Activated T-cell treated with anti-CD3 and anti-CD28 coated beads for 24 hours (primary cell): Measurements from ENCODE around the gene LKAAEAR1.

Experiments
- DNase-seq: peaks from one replicate; pipeline ENCODE4 v3.0.0-alpha.2; 2020; ENCODE audit warnings: low read depth

LKAAEAR1 gene

DNA sequence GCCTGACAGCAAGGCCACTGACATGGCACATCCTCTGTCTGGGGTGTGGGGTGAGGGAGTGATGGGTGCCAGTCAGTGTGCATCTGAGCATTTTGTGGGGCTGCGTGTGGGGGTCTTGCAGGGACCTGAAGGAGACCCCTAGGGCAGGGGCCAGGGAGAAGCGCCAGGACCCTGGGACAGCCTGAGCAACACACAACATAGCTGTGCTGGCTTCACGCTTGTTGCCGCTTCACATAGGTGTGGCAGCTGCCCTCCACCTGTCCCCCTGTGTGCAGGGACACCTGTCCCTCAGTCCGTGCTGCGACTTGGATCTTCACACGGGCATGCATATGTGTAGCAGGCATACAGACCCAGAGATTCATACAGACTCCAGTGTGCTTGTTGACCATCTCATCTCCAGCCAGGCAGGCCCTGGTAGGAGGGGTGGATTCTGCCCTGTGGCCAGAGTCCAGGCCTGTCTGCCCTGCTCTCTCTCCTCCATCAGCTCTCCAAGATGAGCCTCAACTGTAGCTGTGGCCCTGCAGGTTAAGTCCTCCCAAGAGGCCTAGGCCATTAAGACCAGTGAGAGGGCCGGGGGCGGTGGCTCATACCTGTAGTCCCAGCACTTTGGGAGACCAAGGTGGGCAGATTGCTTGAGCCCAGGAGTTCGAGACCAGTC lies 26.3 kb upstream of the LKAAEAR1 start:
- no peak for DNase-seq

DNA sequence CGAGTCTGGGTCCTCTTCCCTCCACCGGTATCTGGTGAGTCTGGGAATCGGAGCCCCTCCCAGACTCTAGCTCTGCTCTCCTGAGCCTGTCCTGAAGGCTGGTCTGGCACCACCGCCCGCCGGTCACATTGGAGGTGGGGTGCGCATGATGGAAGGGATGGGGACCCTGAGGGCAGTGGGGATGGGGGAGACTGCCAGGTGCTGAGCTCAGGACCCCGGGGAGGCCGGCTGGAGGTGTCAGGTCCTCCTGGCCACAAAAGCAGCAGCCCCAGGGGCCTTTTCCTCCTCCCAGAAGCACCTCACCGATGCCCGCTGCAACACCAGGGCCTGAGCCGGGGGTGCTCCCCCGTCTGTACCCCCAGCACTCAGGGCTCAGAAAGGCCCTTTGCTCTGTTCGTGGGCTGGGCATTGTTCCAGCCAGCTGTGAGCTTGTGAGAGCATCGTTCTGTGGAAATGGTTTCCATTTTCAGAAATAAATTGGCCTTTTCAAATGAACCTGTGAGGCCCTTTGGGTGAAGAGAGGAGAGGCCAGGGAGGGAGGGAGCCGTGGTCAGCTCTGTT lies 25.7 kb upstream of the LKAAEAR1 start:
- no peak for DNase-seq

GRCh38 chr20:64108731-64109681 lies 24.8 kb upstream of the LKAAEAR1 start:
- no peak for DNase-seq

GRCh38 chr20:64107736-64108457 lies 23.7 kb upstream of the LKAAEAR1 start:
- no peak for DNase-seq

DNA sequence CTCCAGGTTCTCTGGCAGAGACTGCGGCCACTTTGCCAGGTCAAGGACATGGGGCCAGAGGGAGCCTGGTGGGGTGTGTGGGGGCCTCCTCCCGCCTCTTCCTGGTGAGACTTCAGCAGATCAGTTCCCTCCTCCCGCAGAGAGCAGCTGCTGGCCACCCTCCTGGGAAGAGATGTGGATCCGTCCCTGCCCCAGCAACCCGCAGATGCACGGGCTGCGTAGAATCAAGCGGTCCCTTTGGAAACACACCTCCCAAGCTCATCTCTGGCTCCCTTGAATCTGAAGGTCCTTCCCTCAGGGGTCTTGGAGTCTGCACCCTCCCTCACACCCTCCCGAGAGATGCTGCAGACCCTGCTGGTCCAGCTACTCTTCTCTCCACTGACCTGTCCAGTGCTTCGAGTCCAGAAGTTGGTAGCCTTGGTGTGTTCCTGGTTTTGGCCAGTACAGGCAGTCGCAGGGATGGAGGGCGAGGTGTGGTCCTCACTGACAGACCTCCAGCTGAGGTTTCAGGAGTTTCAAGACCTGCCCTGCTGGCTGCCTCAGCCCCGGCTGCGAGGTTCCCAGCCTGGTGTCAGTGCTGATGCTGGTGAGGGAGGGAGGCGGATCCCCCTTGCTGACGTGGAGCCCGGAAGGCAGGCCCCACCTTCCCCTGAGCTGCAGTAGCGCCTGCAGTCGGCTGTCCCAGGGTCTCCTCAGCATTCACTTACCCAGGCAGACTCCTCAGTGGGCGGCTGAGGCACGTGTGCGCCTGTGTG lies 23.0 kb upstream of the LKAAEAR1 start, which contains the start of gene NPBWR2:
TSS of gene NPBWR2 (minus strand) at position 585 of the 755 bp plus-strand sequence. CDS start 734 bp downstream, outside the sequence.
- DNase-seq = no peak

- DNase-seq = no peak
Observed at GRCh38 chr20:64106435-64106961, 22.3 kb upstream of the LKAAEAR1 start.

DNA sequence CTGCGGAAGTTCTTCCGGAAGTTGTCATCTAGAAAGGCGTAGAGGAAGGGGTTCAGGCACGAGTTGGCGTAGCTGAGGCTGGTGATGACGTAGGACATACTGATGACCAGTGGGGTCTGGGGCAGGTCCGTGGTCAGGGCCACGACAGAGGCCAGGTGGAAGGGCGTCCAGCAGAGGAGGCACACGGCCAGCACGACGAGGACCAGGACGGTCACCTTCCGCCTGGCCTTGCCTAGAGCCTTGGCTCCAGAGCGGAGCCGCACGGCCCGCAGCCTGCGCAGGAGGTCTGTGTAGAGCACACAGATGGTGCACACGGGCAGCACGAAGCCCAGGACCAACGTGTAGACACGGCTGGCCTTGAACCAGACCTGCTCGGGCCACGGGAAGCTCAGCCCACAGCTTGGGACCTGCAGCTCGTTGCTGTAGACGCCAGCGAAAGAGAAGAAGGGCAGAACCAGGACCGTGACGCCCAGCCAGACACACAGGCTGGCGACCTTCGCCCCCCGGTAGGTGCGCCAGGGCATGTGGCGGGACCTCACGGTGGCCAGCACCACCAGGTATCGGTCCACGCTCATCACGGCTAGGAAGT lies 21.7 kb upstream of the LKAAEAR1 start:
- no peak for DNase-seq

GRCh38 chr20:64104667-64105451 lies 20.7 kb upstream of the LKAAEAR1 start:
- DNase-seq = no peak

GRCh38 chr20:64103871-64104666 lies 19.9 kb upstream of the LKAAEAR1 start:
- no peak for DNase-seq

GRCh38 chr20:64102647-64103354 lies 18.6 kb upstream of the LKAAEAR1 start:
- DNase-seq = no peak

GRCh38 chr20:64101731-64102621 lies 17.8 kb upstream of the LKAAEAR1 start:
- DNase-seq = peak; percentile 43

DNA sequence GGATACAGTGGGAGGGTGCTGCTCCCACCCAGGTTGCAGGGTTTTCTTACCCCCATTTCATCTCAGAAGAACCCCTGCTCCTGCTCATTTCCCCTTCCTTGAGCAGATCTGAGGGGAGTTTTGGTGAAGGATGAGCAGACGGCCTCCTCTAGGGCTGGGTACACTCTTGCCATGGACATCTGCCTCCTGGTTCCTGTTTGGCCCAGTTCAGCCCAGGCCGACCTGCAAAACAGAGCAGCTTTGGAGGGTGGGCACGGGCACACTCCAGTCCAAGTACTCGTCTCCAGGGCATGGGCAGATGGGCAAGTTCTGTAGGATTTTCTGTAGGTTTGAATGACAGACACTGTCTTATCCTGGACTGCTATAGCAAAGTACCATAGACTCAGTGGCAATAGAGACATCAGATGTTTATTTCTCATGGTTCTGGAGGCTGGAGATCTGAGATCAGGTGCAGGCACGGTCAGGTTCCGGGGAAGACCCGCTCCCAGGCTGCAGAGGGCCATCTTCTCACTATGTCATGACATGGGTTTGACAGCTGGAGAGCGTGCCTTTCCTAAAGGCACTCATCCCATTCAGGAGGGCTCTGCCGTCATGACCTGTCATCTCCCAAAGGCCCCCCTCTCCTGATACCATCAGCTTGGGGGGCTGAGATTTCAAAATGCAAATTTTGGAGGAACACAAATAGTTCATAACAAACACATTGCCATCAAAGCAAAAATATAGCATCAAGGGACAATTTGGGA lies 16.9 kb upstream of the LKAAEAR1 start:
- no peak for DNase-seq

DNA sequence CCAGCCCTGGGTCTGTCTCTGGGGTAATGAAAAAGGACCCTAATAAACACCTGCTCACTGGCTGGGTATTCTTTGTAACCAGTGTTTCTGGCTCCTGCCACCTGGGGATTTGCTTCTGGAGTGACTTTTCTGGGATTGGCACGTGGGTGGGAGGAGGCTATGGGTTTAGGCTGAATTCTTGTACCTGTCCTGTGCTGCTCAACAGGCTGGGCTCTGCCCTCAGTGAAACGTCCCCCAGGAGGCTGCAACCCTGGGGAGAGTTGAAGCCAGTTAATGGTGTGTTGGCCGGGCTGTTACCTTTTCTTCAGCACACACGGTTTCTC lies 16.3 kb upstream of the LKAAEAR1 start:
- no peak for DNase-seq

DNA sequence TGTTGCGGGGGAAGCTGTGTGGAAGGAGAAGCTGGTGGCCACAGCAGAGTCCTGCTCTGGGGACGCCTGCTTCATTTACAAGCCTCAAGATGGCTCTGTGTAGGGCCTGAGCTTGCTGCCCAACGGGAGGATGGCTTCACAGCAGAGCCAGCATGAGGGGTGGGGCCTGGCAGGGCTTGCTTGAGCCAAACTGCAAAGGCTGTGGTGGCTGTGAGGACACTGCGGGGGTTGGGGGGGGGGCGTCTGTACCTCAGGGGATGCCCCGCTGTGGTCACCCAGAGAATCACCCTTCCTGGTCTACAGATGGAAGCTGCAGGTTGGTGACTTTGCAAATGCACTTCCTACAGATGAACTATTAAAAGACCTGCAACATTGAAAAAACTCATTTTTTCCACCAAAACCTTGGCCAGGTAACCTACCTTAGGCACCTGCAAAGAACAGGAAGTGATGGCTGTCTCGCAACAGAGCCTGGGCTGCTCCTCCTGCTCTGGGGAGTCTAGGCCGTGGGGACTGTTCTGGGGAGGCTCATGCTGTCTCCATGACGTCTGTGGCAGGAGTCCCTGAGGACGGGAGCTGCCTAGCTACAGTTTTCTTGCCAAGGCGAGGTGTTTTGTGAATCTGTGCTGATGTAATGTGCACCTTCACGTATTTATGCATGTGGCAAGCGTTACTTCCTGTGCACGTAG lies 15.8 kb upstream of the LKAAEAR1 start:
- no peak for DNase-seq

DNA sequence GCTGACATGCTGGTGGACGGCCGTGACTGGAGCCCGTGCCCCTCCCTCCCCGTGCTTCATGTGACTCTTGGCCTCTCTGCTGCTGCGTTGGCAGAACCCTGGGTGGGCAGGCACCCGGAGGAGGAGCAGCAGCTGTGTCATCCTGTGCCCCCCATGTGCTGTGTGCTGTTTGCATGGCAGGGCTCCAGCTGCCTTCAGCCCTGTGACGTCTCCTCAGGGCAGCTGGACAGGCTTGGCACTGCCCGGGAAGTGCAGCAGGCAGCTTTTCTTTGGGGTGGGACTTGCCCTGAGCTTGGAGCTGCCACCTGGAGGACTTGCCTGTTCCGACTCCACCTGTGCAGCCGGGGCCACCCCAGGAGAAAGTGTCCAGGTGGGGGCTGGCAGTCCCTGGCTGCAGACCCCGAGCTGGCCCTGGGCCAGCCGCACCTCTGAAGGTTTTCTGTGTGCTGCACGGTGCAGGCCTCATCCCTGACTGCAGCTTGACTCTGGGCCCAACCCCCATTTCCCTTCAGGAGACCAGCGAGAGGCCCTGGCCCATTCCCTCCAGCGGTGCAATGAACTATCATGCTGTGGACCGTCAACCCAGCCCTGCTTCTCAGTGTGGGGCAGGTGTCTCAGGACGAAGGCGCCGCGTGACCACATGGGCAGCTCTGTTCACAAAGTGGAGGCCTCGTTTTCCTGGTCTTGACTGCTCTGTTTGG lies 15.0 kb upstream of the LKAAEAR1 start:
- no peak for DNase-seq
